ENCODE measurements around the gene GFRA4.

GRCh38 chr20:3681931-3682781, 19.0 kb upstream of the GFRA4 start, which contains the start of gene ADAM33:
- peak; percentile 10 to 69 (median 63) for TF ChIP-seq POLR2AphosphoS5 (IDR thresholded peaks at IDR 0.05)
- TF ChIP-seq CTCF (IDR thresholded peaks at IDR 0.05), result no peak
- peak in 1 of 2 donors; percentile 31 for TF ChIP-seq POLR2A (IDR thresholded peaks at IDR 0.05)

Data from sigmoid colon (tissue), 4 donors.